KOPT-K1 (cell line): ENCODE results near the gene ZFAND2B.
A peak's percentile ranks its signal among the peaks of the same experiment; 100 is the strongest.

ENCODE experiments used
- H3K27ac ChIP-seq: fragments of 200-600 bp; sonication (generic); 2 replicates; pipeline ENCODE4 v1.5.1; 2016; ENCODE audit warnings: antibody characterized with exemption, mild to moderate bottlenecking, low read depth, low read length; ENCODE audit not compliant: poor library complexity, severe bottlenecking
- H3K36me3 ChIP-seq: fragments of 200-600 bp; sonication (generic); 2 replicates; pipeline ENCODE4 v1.5.1; 2017; ENCODE audit warnings: antibody characterized with exemption, mild to moderate bottlenecking, low read length, moderate library complexity; ENCODE audit not compliant: insufficient read depth
- H3K9me3 ChIP-seq: fragments of 200-600 bp; sonication (generic); 2 replicates; pipeline ENCODE4 v1.5.1; 2017; ENCODE audit warnings: antibody characterized with exemption, low read length, mild to moderate bottlenecking; ENCODE audit not compliant: insufficient read depth, poor library complexity, severe bottlenecking

ZFAND2B gene

DNA sequence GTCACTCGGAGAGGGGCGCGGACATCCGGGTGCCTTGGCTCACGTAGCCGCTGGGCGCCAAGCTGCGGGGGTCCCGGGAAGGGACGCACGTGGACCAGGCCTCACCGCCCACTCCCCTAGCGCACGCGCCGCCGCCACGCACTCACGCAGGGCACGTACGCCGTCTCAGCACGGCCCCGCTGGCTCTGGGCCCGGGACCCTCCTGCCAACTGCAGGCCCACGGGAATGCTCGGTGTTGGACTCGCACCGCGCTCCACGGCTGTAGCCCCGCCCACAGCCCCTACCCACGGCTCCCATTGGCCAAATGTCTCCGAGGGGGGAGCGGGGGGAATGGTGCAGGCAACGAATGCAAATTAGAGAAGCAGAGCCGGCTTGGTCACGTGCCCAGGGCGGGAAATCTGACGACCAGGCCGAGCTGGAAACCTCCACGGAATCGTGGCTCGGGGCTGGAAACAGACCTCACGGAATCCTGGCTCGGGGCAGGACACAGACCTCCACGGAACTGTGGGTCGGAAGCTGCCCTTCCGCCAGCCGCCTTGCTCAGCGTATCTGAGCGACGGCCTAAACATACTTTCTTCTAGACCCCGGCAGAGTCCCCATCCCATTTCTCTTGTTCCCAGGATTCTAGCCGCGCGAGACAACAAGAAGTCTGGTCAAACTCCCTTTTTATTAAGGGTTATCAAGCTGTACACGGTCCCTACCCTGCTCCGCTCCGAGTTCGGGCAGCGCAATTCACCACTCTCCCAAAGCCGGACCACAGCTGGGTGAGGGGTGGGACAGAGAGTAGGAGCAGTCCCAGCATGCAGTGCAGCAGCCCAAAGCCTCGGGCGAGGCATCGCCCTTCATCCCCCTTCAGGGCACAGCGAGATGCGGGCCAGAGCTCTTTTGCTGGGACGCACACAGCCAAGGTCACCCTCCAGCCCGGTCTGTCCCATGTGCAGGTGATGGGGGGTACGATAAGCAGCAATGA lies 12.4 kb downstream of the ZFAND2B start, which contains the start of gene ABCB6:
ABCB6 (minus strand) TSS at position 227 of the 970 bp plus-strand sequence. CDS start 285 bp downstream, outside the sequence.
- Histone ChIP-seq H3K27ac (no peak within 1 kb of the TSS), H3K36me3 (peaks cover 52% of the 10 kb centered on the region), H3K9me3 (no peaks in the 10 kb centered on the region)

DNA sequence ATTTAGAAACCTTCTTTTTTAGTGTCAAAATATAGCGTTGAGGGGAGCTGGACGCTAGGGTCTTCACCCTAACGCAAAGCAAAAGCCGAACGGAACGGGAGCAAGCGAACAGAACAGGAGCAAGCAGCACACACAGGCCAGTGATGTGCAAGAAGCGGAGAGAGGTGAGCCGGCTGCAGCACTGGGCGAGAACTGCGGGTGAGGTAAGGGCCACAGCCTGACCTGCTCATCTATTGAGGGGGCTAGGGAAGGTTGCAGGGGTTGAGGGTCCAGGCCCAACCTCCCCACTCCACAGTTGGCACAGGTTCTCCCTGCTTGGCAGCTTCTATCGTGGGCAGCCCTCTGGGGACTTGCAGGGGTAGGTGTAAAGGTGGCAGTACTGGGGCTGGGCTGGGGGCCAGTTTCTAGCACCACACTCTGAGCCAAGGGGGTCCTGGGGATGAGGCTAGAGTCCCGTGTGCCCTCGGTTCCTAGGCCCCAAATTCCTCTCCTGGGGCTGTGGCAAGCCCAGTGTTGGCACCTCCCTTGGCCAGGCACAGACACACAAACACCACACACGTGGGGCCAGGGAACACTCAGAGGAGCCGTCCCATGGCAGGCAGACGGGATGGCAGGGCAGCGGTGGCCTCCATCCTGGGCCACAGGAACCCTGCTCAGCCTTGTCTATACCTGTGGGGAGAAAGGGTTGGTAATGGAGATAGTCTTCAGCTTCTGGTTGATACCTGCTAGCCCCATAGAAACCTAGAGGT lies 13.4 kb downstream of the ZFAND2B start:
- Histone ChIP-seq H3K27ac (no peak overlapping the region), H3K36me3 (peaks cover 55% of the 10 kb centered on the region), H3K9me3 (no peaks in the 10 kb centered on the region)

DNA sequence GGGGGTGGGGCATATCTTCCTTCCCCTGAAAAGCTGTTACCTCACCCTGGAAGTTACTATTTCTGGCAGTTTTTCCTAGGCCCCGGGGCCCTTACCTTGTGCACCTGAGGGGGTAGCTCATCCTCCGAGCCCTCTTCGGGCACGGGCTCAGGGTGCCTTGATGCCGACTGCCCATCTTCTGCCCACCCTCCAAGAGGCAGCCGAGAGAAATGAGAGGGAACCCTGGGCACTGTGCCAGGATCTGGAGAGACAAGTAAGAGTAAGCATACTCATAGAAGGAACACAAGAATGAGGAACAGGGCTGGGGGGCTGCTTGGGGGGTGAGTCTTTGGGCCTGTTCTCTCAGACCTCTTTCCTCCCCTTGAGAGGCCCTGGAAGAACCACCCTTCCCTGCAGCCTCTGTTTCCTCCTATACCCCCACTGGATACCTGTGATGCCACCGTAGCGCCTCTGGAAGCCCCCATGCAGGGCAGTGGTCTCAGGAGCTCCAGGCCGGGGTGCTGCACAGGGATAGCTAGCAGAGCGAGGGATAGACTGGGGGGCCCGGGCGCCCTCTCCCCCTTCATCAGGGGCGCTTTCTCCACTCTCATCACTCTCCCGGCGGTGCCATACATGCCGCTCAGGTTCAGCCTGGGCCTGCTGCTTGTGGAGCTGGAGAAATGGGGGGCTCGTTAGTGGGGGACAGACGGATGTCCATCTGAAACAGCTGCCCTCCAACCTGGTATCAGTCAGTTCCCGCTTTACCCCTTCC lies 14.2 kb downstream of the ZFAND2B start:
- H3K36me3 ChIP-seq = peaks cover 63% of the 10 kb centered on the region

DNA sequence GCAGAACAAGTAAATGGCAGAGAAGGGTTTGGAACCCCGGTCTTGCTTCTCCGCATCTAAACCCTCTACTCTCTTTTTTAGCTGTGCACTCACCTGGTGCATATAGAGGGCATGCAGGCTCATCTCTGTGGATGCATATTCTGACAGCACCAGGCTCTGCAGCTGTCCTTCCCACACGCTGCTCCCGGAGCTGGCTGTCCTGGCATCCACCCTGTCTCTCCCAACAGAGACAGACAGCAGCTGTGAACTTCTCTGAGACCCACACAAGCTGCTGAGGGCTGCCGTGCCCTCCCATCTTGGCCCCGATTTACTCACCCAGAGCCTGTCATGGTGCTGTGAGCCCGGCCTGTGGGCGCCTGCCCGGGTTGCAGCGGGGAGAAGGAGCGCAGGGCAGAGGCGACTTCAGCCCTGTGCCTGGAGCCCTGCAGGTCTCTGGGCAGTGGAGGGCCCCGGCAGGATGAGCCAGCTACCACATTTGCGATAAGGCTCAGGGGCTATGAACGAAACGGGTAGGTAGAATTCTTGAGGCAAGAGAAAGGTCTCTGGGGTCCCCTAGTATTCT lies 15.5 kb downstream of the ZFAND2B start:
- Histone ChIP-seq H3K9me3 (no peaks in the 10 kb centered on the region), H3K36me3 (peaks cover 71% of the 10 kb centered on the region), H3K27ac (no peak overlapping the region)

More for the DNA sequence above, 14.2 kb downstream of the ZFAND2B start:
- Histone ChIP-seq H3K9me3 (no peaks in the 10 kb centered on the region), H3K27ac (no peak overlapping the region)

DNA sequence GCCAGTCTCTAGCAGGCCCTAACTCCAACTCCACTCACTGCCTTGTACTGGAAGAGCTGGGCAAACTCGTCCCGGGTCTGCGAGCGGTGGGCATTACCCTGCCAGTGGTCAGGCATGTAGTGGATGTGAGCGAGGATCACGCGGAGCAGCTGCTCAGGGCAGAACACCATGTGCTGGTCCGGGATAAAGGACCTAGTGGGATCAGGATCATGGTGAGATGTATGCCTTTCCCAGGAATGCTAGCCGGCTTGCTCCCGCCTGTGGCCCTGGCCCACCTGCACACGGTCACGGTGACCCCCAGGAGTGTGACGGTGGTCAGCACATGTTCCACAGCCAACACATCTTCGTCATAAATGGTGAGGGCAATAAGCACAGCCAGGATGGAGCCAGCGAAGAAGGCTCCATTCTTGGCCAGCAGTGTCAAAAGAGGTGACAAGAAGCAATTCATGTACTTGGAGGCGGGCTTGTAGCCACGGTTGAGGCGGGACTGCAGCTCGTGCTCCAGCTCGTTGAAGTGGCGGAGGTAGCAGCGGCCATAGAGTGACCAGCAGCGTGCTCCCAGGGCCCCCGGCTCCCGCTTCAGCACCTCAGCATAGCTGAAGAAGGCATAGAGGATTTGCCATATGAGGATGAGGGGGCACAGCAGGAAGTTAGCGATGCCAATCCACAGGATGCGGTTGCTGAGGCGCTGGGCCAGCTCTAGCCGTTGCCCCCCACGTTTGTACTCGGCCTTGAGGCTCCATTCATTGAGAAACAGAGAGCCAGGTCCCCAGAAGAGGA lies 17.4 kb downstream of the ZFAND2B start:
- no peaks in the 10 kb centered on the region for H3K9me3 ChIP-seq
- peaks cover 74% of the 10 kb centered on the region for H3K36me3 ChIP-seq
- H3K27ac ChIP-seq = no peak overlapping the region

DNA sequence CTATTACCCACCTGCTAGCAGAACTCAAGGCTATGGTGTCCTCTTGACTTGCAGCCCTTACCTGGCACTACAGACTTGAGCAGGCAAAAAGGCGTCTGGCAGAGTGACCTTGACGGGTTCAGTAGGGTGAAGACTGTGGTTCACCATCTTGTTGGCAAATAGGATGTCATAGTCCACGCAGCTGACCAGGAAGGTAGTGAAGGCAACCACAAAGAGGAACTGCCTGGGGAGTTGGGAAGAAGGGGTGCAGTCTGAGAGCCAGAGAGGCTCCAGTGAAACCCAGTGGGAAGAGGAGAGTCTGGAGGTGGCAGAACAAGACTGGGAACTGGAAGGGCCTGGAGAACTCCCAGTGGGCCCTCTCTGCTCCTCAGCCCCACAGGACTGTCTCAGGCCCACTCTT lies 18.8 kb downstream of the ZFAND2B start:
- no peaks in the 10 kb centered on the region for H3K9me3 ChIP-seq
- no peak overlapping the region for H3K27ac ChIP-seq
- peaks cover 66% of the 10 kb centered on the region for H3K36me3 ChIP-seq

DNA sequence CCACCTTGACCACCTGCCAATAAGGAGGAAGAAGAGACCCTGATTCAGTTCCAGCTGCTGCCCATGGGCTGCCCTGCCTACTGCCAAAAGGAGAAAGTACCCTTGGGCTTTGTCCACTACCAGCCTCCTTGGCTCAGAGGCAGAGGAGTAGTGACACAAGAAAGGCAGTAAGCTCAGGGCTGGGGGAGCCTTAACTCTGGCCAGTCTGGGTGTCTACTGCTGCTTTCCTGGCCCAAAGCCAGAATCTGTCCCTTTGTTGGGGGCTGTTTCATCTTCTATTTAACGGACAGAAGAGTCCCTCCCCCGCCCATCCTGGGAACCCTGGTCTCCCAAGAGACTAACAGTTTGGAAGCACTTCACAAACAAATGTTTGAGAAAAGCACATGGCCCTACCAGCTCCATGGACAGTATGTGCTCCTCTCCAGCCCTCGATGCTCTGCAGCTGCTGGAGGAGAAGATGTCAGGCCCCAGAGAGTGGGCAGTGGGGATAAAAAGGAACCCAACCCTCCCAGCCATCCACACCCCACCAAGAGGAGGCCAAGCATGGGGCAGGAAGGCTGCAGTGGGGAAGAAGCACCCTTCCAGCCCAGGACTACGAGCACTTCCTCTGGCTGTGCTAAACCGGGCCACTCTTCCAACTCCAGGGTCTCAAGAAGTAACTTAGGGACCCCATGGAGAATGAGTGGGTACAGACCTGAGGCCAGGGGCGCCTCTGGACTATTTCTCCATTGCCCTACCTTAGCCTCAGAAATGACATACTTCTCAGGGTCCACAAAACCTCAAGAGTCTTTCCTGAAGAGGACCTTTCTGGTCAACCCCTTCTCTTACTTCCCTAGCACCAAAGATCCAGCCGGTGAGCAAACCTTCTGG lies 21.7 kb downstream of the ZFAND2B start:
- Histone ChIP-seq H3K9me3 (no peaks in the 10 kb centered on the region), H3K36me3 (peaks cover 55% of the 10 kb centered on the region), H3K27ac (peak overlapping the region; percentile 80)

DNA sequence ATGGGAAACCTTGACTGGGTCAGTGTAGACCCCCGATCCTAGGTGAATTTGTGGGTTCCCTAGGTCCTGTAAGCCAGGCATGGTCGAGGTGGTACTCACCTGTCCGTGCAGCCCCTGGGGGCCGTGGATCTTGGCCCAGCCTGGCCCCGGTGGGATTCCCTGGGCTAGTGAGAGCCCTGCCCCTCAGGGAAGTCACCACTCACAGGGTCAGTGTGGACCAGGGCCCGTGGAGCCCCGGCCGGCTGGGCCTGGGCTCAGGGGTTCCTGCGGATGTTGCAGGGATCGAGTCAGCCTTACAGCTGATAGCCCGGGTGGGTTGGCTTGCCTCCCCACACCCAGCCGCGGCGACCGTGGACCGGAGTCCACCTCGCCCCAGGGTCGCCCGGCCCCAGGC lies 22.3 kb downstream of the ZFAND2B start:
- H3K27ac ChIP-seq = peak overlapping the region; percentile 80
- peaks cover 55% of the 10 kb centered on the region for H3K36me3 ChIP-seq
- H3K9me3 ChIP-seq = no peaks in the 10 kb centered on the region

DNA sequence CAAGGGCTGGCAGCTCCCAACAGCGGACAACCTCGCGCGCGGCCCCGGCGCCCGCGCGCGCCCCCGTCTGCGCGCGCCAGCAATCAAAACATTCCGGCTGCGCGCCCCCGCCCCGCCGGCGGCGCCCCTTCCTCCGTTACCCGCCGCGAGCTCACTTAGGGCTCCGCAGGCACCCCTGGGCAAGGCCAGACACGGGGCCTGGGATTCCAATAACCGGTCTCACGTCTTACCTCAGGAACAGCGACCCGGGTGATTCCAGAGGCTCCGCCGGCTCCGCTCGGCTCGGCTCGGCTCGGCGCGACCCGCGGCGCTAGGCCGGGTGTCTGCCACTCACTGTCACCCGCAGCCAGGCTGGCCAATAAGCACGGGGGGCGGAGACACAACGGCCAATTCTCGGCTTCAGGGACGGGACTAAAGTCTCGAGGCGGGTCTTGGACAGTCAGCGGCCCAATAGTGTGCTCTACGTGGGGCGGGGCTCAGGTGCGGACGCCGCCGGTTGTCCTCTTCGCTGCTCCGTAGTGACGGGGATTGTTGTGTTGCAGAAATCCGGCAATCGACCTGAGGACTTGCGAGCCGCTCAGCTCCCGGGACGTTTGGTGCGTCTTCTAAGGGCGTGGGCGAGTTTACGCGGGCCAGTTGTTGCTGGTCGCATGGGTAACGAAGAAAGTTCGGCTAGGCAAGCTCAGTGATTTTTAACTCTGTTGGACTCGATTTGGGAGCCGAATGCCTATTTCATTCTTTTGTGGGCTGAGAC lies 22.9 kb downstream of the ZFAND2B start, which contains the start of the genes ANKZF1 and ATG9A:
ANKZF1 (plus strand) TSS at position 502 of the 754 bp plus-strand sequence. CDS start 452 bp downstream, outside the sequence.
ATG9A (minus strand) TSS at position 332 of the 754 bp plus-strand sequence. CDS start 1,612 bp downstream, outside the sequence.
- H3K36me3 ChIP-seq = peaks cover 55% of the 10 kb centered on the region
- H3K9me3 ChIP-seq = no peaks in the 10 kb centered on the region
- peak within 1 kb of the TSS; percentile 80 for H3K27ac ChIP-seq

DNA sequence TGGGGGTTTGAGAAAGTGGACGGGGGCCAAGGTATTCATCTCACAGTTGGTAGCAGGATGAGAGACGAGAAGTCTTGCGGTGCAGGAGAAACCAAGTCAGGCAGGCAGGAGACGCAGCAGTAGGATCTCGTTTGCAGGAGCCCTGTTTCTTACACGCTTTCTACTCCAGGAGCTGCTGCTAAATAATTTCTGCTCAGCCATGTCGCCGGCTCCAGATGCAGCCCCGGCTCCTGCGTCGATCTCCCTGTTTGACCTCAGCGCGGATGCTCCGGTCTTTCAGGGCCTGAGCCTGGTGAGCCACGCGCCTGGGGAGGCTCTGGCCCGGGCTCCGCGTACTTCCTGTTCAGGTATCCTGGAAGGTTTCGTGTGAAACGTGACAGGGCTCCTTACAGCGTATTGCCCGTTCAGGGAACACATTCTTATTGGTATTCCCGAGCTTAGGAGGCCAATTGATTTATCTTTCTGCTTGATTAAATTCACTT lies 23.5 kb downstream of the ZFAND2B start:
- Histone ChIP-seq H3K36me3 (peaks cover 55% of the 10 kb centered on the region), H3K9me3 (no peaks in the 10 kb centered on the region), H3K27ac (peak overlapping the region; percentile 80)

DNA sequence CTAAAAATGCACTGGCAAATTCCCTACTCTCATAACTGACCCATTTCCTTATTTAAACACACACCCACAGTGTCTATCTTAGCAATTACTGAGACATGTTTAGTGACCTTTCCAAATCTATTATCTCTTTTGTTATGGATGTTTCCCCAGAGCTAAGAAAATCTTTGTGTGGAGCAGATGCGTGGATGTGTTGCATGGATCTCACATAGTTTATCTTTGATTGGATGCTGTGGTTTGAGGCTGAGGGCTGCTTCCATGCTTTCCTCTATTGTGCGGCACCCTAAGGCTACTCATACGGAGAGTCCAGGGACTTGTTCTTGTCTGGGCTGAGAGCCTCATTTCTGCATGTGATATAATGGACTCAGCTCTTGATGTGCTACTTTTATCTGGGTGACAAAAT lies 27.7 kb downstream of the ZFAND2B start:
- Histone ChIP-seq H3K27ac (no peak overlapping the region), H3K36me3 (peaks cover 74% of the 10 kb centered on the region), H3K9me3 (no peaks in the 10 kb centered on the region)

DNA sequence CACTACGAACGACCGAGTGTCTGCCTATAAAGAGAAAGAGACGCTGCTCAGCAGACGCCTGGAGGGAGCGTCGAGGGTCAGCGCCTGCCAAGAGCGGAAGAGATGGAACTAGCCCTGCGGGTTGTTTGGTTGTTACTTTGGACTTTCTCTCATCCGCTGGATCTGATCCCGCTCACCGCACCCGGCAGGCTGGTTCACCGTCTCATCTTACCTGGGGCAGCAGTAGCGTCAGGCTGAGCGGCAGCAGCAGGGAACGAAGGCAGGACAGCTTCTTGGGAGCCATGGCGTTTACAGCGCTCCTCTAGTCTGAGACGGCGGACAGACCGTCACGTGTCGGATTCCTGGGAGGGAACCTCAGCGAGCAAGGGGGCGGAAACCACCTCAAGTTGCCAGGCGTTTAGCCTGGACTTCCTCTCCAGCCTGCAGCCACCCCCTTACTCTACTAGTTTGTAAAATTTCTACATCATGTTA lies 36.7 kb downstream of the ZFAND2B start:
- Histone ChIP-seq H3K27ac (no peak overlapping the region), H3K9me3 (no peaks in the 10 kb centered on the region), H3K36me3 (peaks cover 6% of the 10 kb centered on the region; the same call in 1 of the 2 replicates)
